CD4-positive, alpha-beta T cell (primary cell): Measurements from ENCODE around the gene AIDA. TPM values are rescaled to one million over a fixed set of nuclear protein-coding genes. Genes with fewer than 3 reads are reported as not detected.

Experiments used
- ATAC-seq: fragments of 200-7000 bp; cut with Tn5 transposase; one replicate; pipeline ENCODE4 v1.10.0; 2022; ENCODE audit warnings: mild to moderate bottlenecking; ENCODE audit not compliant: poor library complexity
- CTCF ChIA-PET: fragments of 350-600 bp; sonication (Branson Sonifier 250); formaldehyde crosslinking; loops from one replicate; lab custom pipeline; 2021; ENCODE audit warnings: antibody characterized with exemption, inconsistent platforms; lab: Charles Lee
- POLR2A ChIA-PET: fragments of 350-600 bp; sonication (Branson Sonifier 250); formaldehyde crosslinking; loops from one replicate; lab custom pipeline; 2021; ENCODE audit warnings: antibody characterized with exemption, inconsistent platforms; lab: Charles Lee
- DNase-seq, 14 experiments: peaks; one replicate each; pipeline ENCODE4 v3.0.0-alpha.2; 2013 to 2020; ENCODE audit warnings: mixed read lengths in 2 of 14
- H3K27ac ChIP-seq, 2 donors: one replicate each; pipeline versions ENCODE4 v1.5.1 to v1.7.0; 2013; ENCODE audit warnings: low read length in 2 of 2, low read depth in 1 of 2, mild to moderate bottlenecking in 1 of 2
- H3K27me3 ChIP-seq, 2 experiments: 1 replicate in 1 of 2; 2 replicates in 1 of 2; pipeline versions ENCODE4 v1.6.1 to v1.7.0; 2013; ENCODE audit warnings: low read length in 2 of 2, control low read depth in 1 of 2, mild to moderate bottlenecking in 1 of 2, moderate library complexity in 1 of 2; ENCODE audit not compliant: insufficient read depth in 2 of 2, control insufficient read depth in 1 of 2
- H3K36me3 ChIP-seq: one replicate; pipeline ENCODE4 v1.6.1; 2013; ENCODE audit warnings: low read length, control low read depth; ENCODE audit not compliant: insufficient read depth
- H3K4me1 ChIP-seq: one replicate; pipeline ENCODE4 v1.6.1; 2013; ENCODE audit warnings: low read length, control low read depth; ENCODE audit not compliant: insufficient read depth
- H3K4me3 ChIP-seq: one replicate; pipeline ENCODE4 v1.5.1; 2013; ENCODE audit warnings: mild to moderate bottlenecking, low read length, moderate library complexity
- H3K9me3 ChIP-seq, 2 experiments: 1 replicate in 1 of 2; 2 replicates in 1 of 2; pipeline versions ENCODE4 v1.6.1 to v1.7.0; 2013; ENCODE audit warnings: low read length in 2 of 2, mild to moderate bottlenecking in 2 of 2, control low read depth in 1 of 2, moderate library complexity in 1 of 2; ENCODE audit not compliant: control insufficient read depth in 1 of 2, insufficient read depth in 1 of 2
- H3K27ac Mint-ChIP-seq: one replicate; pipeline ENCODE4 v1.8.0; 2020; ENCODE audit warnings: mixed read lengths
- H3K27me3 Mint-ChIP-seq: one replicate; pipeline ENCODE4 v1.8.0; 2021; ENCODE audit warnings: mixed read lengths
- H3K36me3 Mint-ChIP-seq: one replicate; pipeline ENCODE4 v1.8.0; 2021; ENCODE audit warnings: low read depth, mixed read lengths
- H3K4me1 Mint-ChIP-seq: one replicate; pipeline ENCODE4 v1.8.0; 2021; ENCODE audit warnings: low read depth, mixed read lengths
- H3K4me3 Mint-ChIP-seq: one replicate; pipeline ENCODE4 v1.8.0; 2020; ENCODE audit warnings: mild to moderate bottlenecking, mixed read lengths
- H3K9me3 Mint-ChIP-seq: one replicate; pipeline ENCODE4 v1.8.0; 2020; ENCODE audit warnings: mixed read lengths
- intact Hi-C, 2 experiments: fragments of 100-400 bp; cut with DNase I in 1 of 2; cut with micrococcal nuclease in 1 of 2; formaldehyde crosslinking; loops; one replicate each; pipeline versions ENCODE4 v1.15.1 to v1.9.0; 2023 to 2025; cut with DNase I, micrococcal nuclease
- total RNA-seq, 174 experiments: library from RNA in 2 of 174; stranded (reverse) in 2 of 174; gene quantifications; one replicate each; pipeline ENCODE4 v1.2.3 and lab custom pipeline; 2021 to 2026
- TF ChIP-seq, protein P1 (sequence below): fragments of 200-600 bp; IDR thresholded peaks from one replicate; pipeline ENCODE4 v1.8.0; 2022; ENCODE audit warnings: antibody characterized with exemption, mild to moderate bottlenecking

The AIDA gene
- total RNA-seq, 2 experiments from 2014 or later = 23.6 to 25.1 TPM

GRCh38 chr1:222702210-222702609, 10.1 kb downstream of the AIDA start:
- peaks cover 5% of the 10 kb centered on the region for H3K4me1 ChIP-seq
- CTCF ChIA-PET = no interaction called here

DNA sequence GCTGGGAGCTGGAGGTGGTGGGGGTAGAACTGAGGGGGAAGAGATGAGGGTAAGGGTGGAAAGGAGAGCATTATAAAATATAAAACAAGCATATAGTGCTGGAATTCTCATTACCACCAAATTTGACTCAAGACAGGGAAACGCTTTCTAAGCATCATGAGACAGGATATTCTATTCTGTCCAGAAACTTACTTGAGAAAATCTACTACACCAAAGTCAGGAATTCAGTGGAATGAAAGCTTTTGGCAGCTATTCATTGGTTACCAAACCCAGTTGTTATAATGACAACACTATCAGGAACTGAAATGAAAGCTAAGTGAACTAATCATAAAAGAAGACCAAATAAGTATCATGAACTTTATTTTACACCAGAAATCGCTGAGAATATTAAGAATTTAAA, 14.5 kb downstream of the AIDA start:
- H3K9me3 ChIP-seq = no peaks in the 10 kb centered on the region
- ATAC-seq = no peak
- TF ChIP-seq, protein P1, sequence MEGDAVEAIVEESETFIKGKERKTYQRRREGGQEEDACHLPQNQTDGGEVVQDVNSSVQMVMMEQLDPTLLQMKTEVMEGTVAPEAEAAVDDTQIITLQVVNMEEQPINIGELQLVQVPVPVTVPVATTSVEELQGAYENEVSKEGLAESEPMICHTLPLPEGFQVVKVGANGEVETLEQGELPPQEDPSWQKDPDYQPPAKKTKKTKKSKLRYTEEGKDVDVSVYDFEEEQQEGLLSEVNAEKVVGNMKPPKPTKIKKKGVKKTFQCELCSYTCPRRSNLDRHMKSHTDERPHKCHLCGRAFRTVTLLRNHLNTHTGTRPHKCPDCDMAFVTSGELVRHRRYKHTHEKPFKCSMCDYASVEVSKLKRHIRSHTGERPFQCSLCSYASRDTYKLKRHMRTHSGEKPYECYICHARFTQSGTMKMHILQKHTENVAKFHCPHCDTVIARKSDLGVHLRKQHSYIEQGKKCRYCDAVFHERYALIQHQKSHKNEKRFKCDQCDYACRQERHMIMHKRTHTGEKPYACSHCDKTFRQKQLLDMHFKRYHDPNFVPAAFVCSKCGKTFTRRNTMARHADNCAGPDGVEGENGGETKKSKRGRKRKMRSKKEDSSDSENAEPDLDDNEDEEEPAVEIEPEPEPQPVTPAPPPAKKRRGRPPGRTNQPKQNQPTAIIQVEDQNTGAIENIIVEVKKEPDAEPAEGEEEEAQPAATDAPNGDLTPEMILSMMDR = no peak
- H3K27me3 Mint-ChIP-seq = no peaks in the 10 kb centered on the region
- H3K4me1 ChIP-seq = no peaks in the 10 kb centered on the region
- intact Hi-C loops = no loop called here
- no peak overlapping the region for H3K4me3 Mint-ChIP-seq
- CTCF ChIA-PET = no interaction called here
- peaks cover 54% of the 10 kb centered on the region for H3K36me3 Mint-ChIP-seq
- H3K27me3 ChIP-seq = no peaks in the 10 kb centered on the region
- no peak overlapping the region for H3K27ac ChIP-seq
- DNase-seq = no peak
- H3K4me3 ChIP-seq = no peak overlapping the region
- H3K9me3 Mint-ChIP-seq = no peaks in the 10 kb centered on the region
- POLR2A ChIA-PET = no interaction called here
- peaks cover 39% of the 10 kb centered on the region for H3K36me3 ChIP-seq
- H3K4me1 Mint-ChIP-seq = peaks cover 26% of the 10 kb centered on the region
- H3K27ac Mint-ChIP-seq = no peak overlapping the region

More at GRCh38 chr1:222702210-222702609, 10.1 kb downstream of the AIDA start:
- Histone ChIP-seq H3K27me3 (no peaks in the 10 kb centered on the region), H3K36me3 (peaks cover 43% of the 10 kb centered on the region), H3K4me3 (no peak overlapping the region), H3K27ac (no peak overlapping the region), H3K9me3 (no peaks in the 10 kb centered on the region)
- H3K36me3 Mint-ChIP-seq = peaks cover 77% of the 10 kb centered on the region
- no peaks in the 10 kb centered on the region for H3K9me3 Mint-ChIP-seq
- ATAC-seq = no peak
- POLR2A ChIA-PET = no interaction called here
- intact Hi-C loops = no loop called here
- TF ChIP-seq, protein P1 = no peak
- no peak overlapping the region for H3K4me3 Mint-ChIP-seq
- DNase-seq = no peak
- peaks cover 47% of the 10 kb centered on the region for H3K4me1 Mint-ChIP-seq
- H3K27me3 Mint-ChIP-seq = no peaks in the 10 kb centered on the region
- H3K27ac Mint-ChIP-seq = no peak overlapping the region

- H3K4me1 ChIP-seq = no peaks in the 10 kb centered on the region
- no peak overlapping the region for H3K4me3 Mint-ChIP-seq
- TF ChIP-seq, protein P1 = no peak
- peaks cover 32% of the 10 kb centered on the region for H3K4me1 Mint-ChIP-seq
- peaks cover 39% of the 10 kb centered on the region for H3K36me3 ChIP-seq
- ATAC-seq (no peak), DNase-seq (no peak)
- ChIA-PET POLR2A (interaction anchor here (0.8 kb wide), 1 partner anchor 14 kb away, joined by 3 read pairs; no protein-coding TSS in a partner anchor), CTCF (no interaction called here)
- H3K27me3 Mint-ChIP-seq = no peaks in the 10 kb centered on the region
- H3K9me3 ChIP-seq = no peaks in the 10 kb centered on the region
- H3K27me3 ChIP-seq = no peaks in the 10 kb centered on the region
- no peak overlapping the region for H3K27ac Mint-ChIP-seq
- no peaks in the 10 kb centered on the region for H3K9me3 Mint-ChIP-seq
- no peak overlapping the region for H3K27ac ChIP-seq
- H3K4me3 ChIP-seq = no peak overlapping the region
- H3K36me3 Mint-ChIP-seq = peaks cover 54% of the 10 kb centered on the region
- intact Hi-C loops = no loop called here
Measured at GRCh38 chr1:222697203-222697602, 15.1 kb downstream of the AIDA start.
